GM21390 (cell line): Measurements from ENCODE around the gene STAB1.

Experiments
- ATAC-seq: cut with Tn5 transposase; IDR thresholded peaks from one replicate; pipeline ENCODE4 v1.9.1; 2021; ENCODE audit not compliant: unreplicated experiment

STAB1 gene

DNA sequence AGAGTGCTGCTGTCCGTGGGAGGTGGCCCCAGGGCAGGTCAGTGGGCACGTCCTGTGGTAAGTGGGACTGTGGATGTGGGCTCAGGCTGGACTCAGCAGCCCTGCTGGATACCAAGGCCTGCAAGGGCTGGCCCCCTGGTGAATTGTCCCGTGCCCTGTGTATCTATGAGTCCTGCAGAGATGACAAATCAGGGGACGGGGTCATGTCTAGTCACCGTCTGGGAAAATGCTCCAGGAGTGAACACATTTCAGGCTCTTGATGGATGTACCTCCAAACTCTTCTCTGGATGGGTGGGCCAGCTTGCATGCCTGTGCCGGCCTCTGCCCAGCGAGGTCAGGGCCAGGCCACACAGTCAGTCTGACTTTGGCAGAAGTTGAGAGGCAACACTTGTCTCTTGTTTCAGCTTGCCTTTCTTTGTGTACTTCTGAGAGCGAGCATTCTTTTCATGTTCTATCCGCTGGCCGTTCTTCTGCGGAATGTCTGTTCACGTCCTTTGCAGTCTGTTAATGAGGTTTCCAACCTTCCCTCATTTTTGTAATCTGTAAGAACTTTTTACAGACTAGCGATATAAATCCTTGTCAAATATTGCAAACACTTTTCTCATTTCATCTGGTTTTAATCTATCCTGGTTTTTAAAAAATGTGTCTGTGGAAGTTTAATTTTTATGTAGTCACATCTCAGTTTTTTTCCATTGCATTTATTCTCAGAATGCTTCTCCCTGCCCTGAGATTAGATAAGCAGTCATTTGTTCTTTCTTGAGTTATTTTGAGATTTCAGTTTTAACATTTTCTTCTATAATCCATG is 11.4 kb upstream of the STAB1 start:
- ATAC-seq: no peak

DNA sequence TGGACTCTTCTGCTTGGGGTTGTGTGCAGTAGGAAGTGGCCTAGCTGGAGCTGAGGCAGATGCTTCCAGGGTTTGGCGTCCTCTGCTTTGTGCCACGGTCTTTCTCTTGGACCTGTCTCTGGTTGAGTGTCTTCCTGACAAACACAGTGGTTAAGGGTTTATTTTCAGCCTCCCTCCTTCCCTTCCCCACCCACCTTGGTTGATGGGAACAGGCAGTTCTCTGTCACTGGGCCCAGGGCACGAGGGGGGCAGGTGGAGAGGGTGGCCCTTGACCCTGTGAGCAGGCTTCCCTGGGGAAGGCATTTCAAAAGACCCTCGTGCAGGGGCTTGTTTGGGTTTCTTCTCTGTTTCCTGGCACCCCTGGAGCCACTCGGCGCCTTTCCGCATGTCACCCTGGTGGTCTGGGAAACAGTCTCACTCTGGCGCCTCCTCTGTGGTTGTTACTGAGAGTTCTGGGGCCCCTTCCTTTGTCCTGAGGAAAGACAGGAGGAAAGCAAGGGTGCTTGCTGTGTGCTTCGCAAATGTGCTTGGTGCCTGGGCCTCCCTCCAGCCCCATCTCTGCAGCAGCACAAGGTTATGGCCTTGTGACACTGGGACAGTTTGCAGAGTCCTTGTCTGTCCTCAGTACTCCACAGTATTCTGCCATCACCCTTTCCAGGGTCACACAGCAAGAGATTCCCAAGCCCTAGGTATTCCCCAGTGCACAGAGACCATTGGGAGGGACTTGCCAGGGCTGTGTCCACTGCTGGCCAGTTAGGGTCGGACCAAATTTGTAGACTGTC is 10.3 kb upstream of the STAB1 start:
- ATAC-seq: no peak

DNA sequence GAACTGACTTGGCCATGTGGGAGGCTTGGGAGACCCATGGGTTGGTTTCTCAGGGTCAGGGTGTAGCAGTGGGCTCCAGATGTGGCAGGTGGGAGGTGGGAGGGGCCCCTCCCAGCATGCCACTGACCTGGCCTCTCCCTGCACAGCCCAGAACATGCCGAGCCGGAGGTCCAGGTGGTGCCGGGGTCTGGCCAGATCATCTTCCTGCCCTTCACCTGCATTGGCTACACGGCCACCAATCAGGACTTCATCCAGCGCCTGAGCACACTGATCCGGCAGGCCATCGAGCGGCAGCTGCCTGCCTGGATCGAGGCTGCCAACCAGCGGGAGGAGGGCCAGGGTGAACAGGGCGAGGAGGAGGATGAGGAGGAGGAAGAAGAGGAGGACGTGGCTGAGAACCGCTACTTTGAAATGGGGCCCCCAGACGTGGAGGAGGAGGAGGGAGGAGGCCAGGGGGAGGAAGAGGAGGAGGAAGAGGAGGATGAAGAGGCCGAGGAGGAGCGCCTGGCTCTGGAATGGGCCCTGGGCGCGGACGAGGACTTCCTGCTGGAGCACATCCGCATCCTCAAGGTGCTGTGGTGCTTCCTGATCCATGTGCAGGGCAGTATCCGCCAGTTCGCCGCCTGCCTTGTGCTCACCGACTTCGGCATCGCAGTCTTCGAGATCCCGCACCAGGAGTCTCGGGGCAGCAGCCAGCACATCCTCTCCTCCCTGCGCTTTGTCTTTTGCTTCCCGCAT is 7.9 kb upstream of the STAB1 start:
- ATAC-seq: no peak

DNA sequence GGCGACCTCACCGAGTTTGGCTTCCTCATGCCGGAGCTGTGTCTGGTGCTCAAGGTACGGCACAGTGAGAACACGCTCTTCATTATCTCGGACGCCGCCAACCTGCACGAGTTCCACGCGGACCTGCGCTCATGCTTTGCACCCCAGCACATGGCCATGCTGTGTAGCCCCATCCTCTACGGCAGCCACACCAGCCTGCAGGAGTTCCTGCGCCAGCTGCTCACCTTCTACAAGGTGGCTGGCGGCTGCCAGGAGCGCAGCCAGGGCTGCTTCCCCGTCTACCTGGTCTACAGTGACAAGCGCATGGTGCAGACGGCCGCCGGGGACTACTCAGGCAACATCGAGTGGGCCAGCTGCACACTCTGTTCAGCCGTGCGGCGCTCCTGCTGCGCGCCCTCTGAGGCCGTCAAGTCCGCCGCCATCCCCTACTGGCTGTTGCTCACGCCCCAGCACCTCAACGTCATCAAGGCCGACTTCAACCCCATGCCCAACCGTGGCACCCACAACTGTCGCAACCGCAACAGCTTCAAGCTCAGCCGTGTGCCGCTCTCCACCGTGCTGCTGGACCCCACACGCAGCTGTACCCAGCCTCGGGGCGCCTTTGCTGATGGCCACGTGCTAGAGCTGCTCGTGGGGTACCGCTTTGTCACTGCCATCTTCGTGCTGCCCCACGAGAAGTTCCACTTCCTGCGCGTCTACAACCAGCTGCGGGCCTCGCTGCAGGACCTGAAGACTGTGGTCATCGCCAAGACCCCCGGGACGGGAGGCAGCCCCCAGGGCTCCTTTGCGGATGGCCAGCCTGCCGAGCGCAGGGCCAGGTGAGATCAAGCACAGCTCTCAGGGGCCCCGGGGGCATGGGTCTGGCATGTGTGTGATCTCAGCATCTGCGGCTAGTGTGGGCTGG is 7.1 kb upstream of the STAB1 start:
- no peak for ATAC-seq

GRCh38 chr3:52488746-52489145 is 6.4 kb upstream of the STAB1 start:
- ATAC-seq: no peak

DNA sequence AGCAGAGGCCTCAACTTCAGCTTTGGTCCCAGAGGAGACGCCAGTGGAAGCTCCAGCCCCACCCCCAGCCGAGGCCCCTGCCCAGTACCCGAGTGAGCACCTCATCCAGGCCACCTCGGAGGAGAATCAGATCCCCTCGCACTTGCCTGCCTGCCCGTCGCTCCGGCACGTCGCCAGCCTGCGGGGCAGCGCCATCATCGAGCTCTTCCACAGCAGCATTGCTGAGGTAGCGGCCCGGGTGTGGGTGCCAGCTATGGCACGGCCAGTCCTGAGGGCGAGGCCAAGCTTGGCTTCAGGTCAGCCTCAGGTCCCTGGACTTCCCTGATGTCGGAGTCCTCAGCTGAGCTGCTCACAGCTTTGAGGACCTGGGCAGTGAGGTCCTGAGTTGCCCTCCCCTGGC is 5.7 kb upstream of the STAB1 start:
- ATAC-seq: no peak

DNA sequence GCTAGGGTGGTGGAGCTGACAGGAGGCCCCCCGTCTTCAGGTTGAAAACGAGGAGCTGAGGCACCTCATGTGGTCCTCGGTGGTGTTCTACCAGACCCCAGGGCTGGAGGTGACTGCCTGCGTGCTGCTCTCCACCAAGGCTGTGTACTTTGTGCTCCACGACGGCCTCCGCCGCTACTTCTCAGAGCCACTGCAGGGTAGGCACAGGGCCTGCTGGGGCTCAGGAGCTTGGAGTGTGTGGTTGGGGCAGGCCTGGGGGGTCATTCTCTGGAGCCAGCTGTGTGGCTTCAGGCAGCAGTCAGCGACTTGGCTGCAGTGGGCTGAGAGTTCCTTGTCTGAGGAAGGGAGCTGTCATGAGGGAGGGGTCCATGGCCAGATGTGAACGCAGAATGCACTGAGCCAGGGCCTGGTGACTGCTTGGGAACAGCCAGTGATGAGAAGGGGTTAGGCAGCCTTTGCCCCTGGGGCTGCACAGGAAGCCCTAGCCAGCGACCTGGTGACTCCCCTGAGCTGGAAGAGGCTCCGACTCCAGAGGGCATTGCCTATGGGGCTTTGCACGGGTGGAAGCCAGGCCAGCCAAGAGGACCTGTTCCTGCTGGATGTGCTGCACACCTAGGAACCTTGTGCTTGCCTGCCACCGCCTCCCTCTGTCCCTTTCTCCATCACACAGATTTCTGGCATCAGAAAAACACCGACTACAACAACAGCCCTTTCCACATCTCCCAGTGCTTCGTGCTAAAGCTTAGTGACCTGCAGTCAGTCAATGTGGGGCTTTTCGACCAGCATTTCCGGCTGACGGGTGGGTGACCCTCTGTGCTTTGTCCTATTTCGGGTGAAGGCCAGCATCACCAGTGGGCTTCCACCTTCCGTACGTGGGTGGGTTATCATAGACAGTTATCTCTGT is 4.9 kb upstream of the STAB1 start:
- no peak for ATAC-seq

DNA sequence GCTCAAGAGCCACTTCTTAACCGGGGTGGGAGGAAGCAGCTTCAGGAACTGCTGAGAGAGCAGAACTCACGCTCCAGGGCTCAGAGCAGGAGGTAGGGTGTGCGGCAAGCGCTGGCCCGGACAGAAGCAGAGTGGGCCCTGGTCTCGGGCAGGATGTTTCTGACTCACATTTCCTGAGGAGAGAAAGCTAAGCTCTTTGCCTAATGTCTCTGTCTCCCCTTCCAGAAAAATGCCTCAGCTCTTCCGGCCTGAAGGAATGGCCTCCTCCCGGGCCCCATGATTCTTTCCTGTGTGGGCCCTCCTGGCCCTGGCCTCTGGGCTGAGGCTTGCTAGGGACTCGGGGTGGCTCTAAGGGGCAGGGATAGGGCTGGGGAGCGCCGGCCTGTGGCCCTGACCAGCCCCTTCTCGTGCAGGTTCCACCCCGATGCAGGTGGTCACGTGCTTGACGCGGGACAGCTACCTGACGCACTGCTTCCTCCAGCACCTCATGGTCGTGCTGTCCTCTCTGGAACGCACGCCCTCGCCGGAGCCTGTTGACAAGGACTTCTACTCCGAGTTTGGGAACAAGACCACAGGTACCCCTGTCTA is 4.1 kb upstream of the STAB1 start:
- no peak for ATAC-seq

DNA sequence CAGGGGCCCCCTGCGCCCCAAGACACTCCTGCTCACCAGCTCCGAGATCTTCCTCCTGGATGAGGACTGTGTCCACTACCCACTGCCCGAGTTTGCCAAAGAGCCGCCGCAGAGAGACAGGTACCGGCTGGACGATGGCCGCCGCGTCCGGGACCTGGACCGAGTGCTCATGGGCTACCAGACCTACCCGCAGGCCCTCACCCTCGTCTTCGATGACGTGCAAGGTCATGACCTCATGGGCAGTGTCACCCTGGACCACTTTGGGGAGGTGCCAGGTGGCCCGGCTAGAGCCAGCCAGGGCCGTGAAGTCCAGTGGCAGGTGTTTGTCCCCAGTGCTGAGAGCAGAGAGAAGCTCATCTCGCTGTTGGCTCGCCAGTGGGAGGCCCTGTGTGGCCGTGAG is 3.1 kb upstream of the STAB1 start:
- ATAC-seq: no peak

DNA sequence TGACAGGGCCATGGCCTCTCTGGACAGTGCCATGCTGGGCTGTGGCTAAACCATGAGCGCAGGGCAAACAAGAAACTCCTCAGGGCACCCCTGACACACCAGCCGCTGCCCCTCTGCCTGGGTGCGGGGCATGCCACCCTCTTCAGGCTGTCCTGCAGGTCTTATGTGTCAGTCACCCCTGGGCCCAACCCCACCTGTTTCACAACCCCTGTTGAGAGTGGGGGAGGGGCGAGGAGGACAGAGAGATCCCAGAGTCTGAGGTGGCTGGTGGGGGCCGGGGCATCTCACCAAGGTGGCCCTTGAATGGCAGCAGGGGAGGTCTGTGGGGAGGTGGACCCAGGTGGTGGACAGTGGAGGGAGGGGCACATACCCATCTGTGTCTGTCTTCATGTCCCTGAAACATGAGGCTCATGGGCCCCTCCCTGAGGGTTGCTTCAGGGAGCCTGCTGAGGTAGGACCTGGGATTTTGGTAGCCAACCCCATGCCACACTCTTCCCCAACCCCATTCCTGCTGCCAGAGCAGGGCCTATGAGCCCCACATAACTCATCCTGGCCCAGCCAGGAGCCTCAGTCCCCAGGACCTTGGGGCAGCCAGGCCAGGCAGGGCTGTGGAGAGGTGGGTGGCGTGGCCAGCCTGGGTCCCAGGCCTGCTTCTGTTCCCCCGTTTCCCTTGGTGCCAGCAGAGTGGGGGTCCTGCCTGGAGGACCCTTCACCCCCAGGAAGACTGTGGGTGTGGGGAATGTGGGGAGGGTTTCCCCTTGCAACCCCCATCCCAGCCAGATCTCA is 1.7 kb upstream of the STAB1 start:
- no peak for ATAC-seq

- ATAC-seq: no peak
These were observed 693 bp upstream of the STAB1 start for GRCh38 chr3:52494445-52494844.

DNA sequence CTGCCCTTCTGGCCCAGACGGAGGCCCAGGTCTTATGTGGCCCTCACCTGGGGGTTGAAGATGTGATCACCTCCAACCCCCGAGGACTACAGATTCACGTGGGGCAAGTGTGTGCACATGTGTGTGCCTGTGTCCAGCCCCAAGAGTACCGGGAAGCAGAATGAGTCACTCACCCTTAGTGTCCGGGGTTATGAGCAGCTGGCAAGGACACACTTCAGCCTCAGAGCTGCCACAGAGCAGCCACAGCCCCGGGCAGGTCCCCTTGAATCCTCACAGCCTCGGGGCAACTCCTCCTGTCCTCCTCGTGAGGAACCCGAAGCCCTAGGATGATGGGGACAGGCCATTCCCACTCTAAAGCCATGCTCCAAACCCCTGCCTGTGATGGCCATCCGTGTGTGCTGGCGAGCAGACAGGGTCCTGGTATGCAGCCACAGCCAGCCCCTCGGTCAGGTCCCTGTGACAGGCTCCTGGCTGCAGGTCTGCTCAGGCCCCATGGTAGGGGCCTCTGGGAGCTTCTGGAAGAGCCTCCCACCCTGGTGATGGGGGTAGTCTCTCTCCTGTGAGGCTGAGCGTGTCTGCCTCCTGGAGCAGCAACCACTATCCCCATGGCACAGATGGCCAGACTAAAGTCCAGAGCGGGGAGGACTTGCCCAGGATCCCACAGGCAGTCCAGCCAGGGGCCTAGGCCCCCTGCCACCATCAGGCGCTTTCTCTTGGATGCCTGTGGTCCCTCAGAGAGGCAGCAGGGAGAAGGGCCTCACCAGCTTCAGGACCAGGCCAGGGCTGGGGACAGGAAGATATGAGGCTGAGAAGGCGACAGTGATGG is 852 bp downstream of the STAB1 start:
- ATAC-seq: no peak

DNA sequence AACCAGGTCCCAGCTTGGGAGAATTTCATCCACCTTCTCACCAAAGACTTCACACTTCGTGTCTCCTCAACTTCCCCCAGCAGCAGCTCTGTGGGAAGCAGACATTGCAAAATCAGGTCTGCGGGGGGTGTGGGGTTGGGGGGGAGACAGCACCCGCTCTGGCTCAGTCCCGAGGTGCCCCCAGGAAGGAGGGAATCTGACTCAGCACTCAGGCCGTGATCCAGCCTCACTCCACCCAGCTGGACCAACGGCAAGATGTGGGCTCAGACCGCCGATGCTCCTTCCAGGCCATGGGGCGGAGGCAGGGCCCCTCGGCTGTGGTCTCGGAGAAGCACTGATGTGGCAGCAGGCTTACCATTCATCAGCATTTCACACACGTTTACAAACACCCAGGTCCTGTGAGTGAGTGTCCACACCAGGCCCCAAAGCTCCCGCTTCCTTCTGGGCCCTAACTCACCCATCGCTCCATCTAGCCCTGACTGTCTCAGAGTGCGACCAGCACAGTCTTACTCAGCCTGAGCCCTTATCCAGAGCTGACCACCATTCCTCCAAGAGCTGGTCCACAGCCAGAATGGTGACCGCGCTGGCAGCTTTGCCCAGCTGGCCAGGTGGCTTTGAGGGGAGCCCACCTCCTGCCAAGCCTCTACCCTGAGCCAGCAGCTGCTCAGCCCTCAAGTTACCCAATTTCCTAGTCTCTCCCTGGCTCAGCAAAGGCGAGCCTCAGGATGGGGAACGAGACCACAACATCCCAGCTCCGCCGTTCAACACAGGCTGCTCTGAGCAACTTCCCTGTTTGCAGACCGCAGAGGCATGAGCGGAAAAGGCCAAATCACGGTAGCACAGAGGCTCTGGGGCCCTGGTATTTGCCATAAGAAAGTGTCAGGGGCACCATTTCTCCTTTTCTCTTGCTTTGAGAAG is 3.3 kb downstream of the STAB1 start:
- no peak for ATAC-seq

GRCh38 chr3:52501046-52501445 is 5.9 kb downstream of the STAB1 start:
- ATAC-seq: no peak

GRCh38 chr3:52502001-52502400 is 6.9 kb downstream of the STAB1 start:
- no peak for ATAC-seq

DNA sequence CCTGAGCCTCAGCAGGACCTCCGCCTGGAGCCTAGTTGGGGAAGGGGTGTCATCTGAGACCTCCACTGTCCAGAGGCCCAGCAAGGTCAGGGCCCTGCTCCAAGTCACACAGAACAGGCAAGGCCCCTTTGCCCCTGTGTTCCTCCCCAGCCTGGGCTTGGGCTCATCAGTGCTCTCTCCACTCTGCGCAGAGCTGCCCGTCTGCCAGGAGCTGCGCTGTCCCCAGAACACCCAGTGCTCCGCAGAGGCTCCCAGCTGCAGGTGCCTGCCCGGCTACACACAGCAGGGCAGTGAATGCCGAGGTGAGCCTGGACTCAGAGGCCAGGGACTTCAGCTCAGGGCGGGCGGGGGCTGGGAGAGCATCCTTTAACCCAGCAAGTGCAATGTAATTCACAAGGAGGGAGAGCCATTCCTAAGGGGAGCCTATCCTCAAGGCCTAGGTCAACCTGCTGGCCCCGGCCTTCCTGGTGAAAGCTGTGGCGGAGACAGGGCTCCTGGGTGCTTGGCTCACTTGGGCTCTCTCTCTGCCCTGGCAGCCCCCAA is 7.7 kb downstream of the STAB1 start:
- no peak for ATAC-seq
